GM23338 (cell line): Measurements from ENCODE around the gene SPATC1L. TPM values are rescaled to one million over a fixed set of nuclear protein-coding genes. Genes with fewer than 3 reads are reported as not detected.

ENCODE experiments used
- CREB1 ChIP-seq: fragments of 250-450 bp; sonication (Bioruptor Pico); IDR thresholded peaks from 2 replicates; pipeline ENCODE4 v1.5.0; 2020; ENCODE audit warnings: low read depth, mild to moderate bottlenecking, moderate library complexity
- CTCF ChIP-seq, 2 experiments: fragments of 200-600 bp in 1 of 2; sonication (generic) in 1 of 2; conservative IDR thresholded peaks; 2 replicates each; pipeline versions ENCODE4 v1.5.1 to v1.6.1; 2016 to 2017; ENCODE audit warnings: antibody characterized with exemption in 2 of 2, low read depth in 2 of 2, mild to moderate bottlenecking in 2 of 2, moderate library complexity in 1 of 2
- ETS1 ChIP-seq: IDR thresholded peaks from 2 replicates; pipeline ENCODE4 v1.6.1; 2016; ENCODE audit warnings: antibody characterized with exemption
- EZH2 ChIP-seq: fragments of 200-600 bp; sonication (generic); IDR thresholded peaks from one replicate; pipeline ENCODE4 v1.8.0; 2017; ENCODE audit warnings: antibody characterized with exemption, mild to moderate bottlenecking, low read depth; ENCODE audit not compliant: unreplicated experiment
- EZH2phosphoT487 ChIP-seq: fragments of 200-600 bp; sonication (generic); IDR thresholded peaks from one replicate; pipeline ENCODE4 v1.8.1; 2018; ENCODE audit warnings: antibody characterized with exemption; ENCODE audit not compliant: unreplicated experiment
- JUNB ChIP-seq: IDR thresholded peaks from one replicate; pipeline ENCODE4 v1.6.1; 2016; ENCODE audit warnings: antibody characterized with exemption; ENCODE audit not compliant: unreplicated experiment
- NANOG ChIP-seq: IDR thresholded peaks from 2 replicates; pipeline ENCODE4 v1.6.1; 2016; ENCODE audit warnings: antibody characterized with exemption, borderline replicate concordance
- POLR2AphosphoS5 ChIP-seq: IDR thresholded peaks from 2 replicates; pipeline ENCODE4 v1.6.1; 2016; ENCODE audit warnings: antibody characterized with exemption, low read depth
- REST ChIP-seq: IDR thresholded peaks from one replicate; pipeline ENCODE4 v1.6.1; 2018; ENCODE audit warnings: antibody characterized with exemption; ENCODE audit not compliant: unreplicated experiment
- STAT1 ChIP-seq: IDR thresholded peaks from one replicate; pipeline ENCODE4 v1.6.1; 2016; ENCODE audit warnings: antibody characterized with exemption; ENCODE audit not compliant: unreplicated experiment
- ZNF114 ChIP-seq: fragments of 250-450 bp; sonication (Bioruptor Pico); IDR thresholded peaks from 2 replicates; pipeline ENCODE4 v1.5.0; 2020; ENCODE audit warnings: mild to moderate bottlenecking, moderate library complexity
- ZNF331 ChIP-seq: fragments of 250-450 bp; sonication (Bioruptor Pico); IDR thresholded peaks from 2 replicates; pipeline ENCODE4 v1.5.0; 2020; ENCODE audit warnings: low read depth, mild to moderate bottlenecking, moderate library complexity
- polyA plus RNA-seq: library from polyadenylated mRNA; unstranded; fragments of >200 nt; fragmentation: Nextera tagmentation; extraction: Ambion mirVana; gene quantifications from 2 replicates; pipeline ENCODE4 v1.2.1, GENCODE V29; 2016
- total RNA-seq: library from RNA; depleted of rRNA; stranded (reverse); fragments of >200 nt; shearing (Covaris generic); gene quantifications from 2 replicates; pipeline ENCODE4 v1.2.3, GENCODE V29; 2014

SPATC1L gene
- total and polyA plus RNA-seq, 2 experiments from 2014 or later: 37.6 to 70.2 TPM

- TF ChIP-seq REST (no peak), POLR2AphosphoS5 (no peak), STAT1 (no peak), CTCF (conservative IDR thresholded peaks at IDR 0.05; ENCODE audit: low read depth in 2 of 2) (no peak), ETS1 (no peak), ZNF331 (CRISPR knock-in tag) (no peak), EZH2 (no peak), EZH2phosphoT487 (no peak), ZNF114 (no peak), JUNB (no peak), CREB1 (CRISPR knock-in tag) (no peak), NANOG (no peak)
Observed at GRCh38 chr21:46211786-46212720, 27.8 kb upstream of the SPATC1L start (continued).
